NCI-H1092 (cell line): ENCODE results near the gene PRKCQ.

Experiments
- DNase-seq: peaks from one replicate; lab custom pipeline; 2025; lab: John Stamatoyannopoulos, UW

Gene PRKCQ

GRCh38 chr10:6567884-6568283 lies 12.2 kb downstream of the PRKCQ start:
- no peak for DNase-seq

GRCh38 chr10:6567203-6567703 lies 12.8 kb downstream of the PRKCQ start:
- no peak for DNase-seq

GRCh38 chr10:6565588-6565987 lies 14.5 kb downstream of the PRKCQ start:
- no peak for DNase-seq

GRCh38 chr10:6564367-6564766 lies 15.7 kb downstream of the PRKCQ start:
- DNase-seq = no peak

GRCh38 chr10:6563731-6564130 lies 16.3 kb downstream of the PRKCQ start:
- DNase-seq = no peak

GRCh38 chr10:6563075-6563474 lies 17.0 kb downstream of the PRKCQ start:
- DNase-seq = no peak

- DNase-seq = no peak
These were observed 17.9 kb downstream of the PRKCQ start for GRCh38 chr10:6562221-6562620.

GRCh38 chr10:6561552-6561951 lies 18.5 kb downstream of the PRKCQ start:
- no peak for DNase-seq

GRCh38 chr10:6558759-6559461 lies 21.2 kb downstream of the PRKCQ start:
- DNase-seq = no peak

- DNase-seq = no peak
These were observed 21.8 kb downstream of the PRKCQ start for GRCh38 chr10:6558272-6558671.

GRCh38 chr10:6553937-6554336 lies 26.1 kb downstream of the PRKCQ start:
- DNase-seq = no peak

- no peak for DNase-seq
These were observed 36.6 kb downstream of the PRKCQ start for GRCh38 chr10:6543431-6544005.

- no peak for DNase-seq
These were observed 37.1 kb downstream of the PRKCQ start for GRCh38 chr10:6542999-6543430.

GRCh38 chr10:6539833-6540232 lies 40.2 kb downstream of the PRKCQ start:
- no peak for DNase-seq

- DNase-seq = no peak
These were observed 42.3 kb downstream of the PRKCQ start for GRCh38 chr10:6537770-6538169.

- no peak for DNase-seq
These were observed 44.0 kb downstream of the PRKCQ start for GRCh38 chr10:6536102-6536501.

GRCh38 chr10:6535156-6535764 lies 44.8 kb downstream of the PRKCQ start:
- DNase-seq = no peak

- DNase-seq = no peak
These were observed 47.8 kb downstream of the PRKCQ start for GRCh38 chr10:6532321-6532720.

- DNase-seq = no peak
These were observed 49.1 kb downstream of the PRKCQ start for GRCh38 chr10:6530966-6531365.

GRCh38 chr10:6530211-6530840 lies 49.8 kb downstream of the PRKCQ start:
- DNase-seq = no peak

GRCh38 chr10:6528198-6528950 lies 51.7 kb downstream of the PRKCQ start:
- DNase-seq = no peak

- DNase-seq = no peak
These were observed 54.4 kb downstream of the PRKCQ start for GRCh38 chr10:6525599-6526165.
